GM18909 (cell line): ENCODE data around the gene MRPL43.

ENCODE experiments used
- ATAC-seq: cut with Tn5 transposase; IDR thresholded peaks from one replicate; pipeline ENCODE4 v1.9.1; 2021; ENCODE audit warnings: mild to moderate bottlenecking; ENCODE audit not compliant: unreplicated experiment, poor library complexity

The MRPL43 gene

GRCh38 chr10:101020427-101021075 lies 33.3 kb upstream of the MRPL43 start:
- ATAC-seq = no peak

- ATAC-seq = no peak
These were observed 32.1 kb upstream of the MRPL43 start for GRCh38 chr10:101019440-101019703.

- ATAC-seq = no peak
These were observed 31.5 kb upstream of the MRPL43 start for GRCh38 chr10:101018600-101019439.

- no peak for ATAC-seq
These were observed 30.9 kb upstream of the MRPL43 start for GRCh38 chr10:101018118-101018599.

- no peak for ATAC-seq
These were observed 29.5 kb upstream of the MRPL43 start for GRCh38 chr10:101016814-101017213.

- ATAC-seq = no peak
These were observed 28.3 kb upstream of the MRPL43 start for GRCh38 chr10:101015582-101015973.

- no peak for ATAC-seq
These were observed 27.8 kb upstream of the MRPL43 start for GRCh38 chr10:101014966-101015581.

- peak; percentile 47 for ATAC-seq
These were observed 27.1 kb upstream of the MRPL43 start for GRCh38 chr10:101014230-101014884.

GRCh38 chr10:101013365-101013825 lies 26.1 kb upstream of the MRPL43 start:
- no peak for ATAC-seq

GRCh38 chr10:101012525-101013364 lies 25.4 kb upstream of the MRPL43 start:
- peak; percentile 76 for ATAC-seq

- ATAC-seq = no peak
These were observed 24.5 kb upstream of the MRPL43 start for GRCh38 chr10:101011517-101012423.

GRCh38 chr10:101010329-101010728 lies 23.0 kb upstream of the MRPL43 start:
- ATAC-seq = no peak

- ATAC-seq = no peak
These were observed 21.6 kb upstream of the MRPL43 start for GRCh38 chr10:101008823-101009423.

- ATAC-seq = no peak
These were observed 20.9 kb upstream of the MRPL43 start for GRCh38 chr10:101007915-101008822.

- ATAC-seq = no peak
These were observed 19.9 kb upstream of the MRPL43 start for GRCh38 chr10:101007099-101007711.

GRCh38 chr10:101006593-101007098 lies 19.3 kb upstream of the MRPL43 start:
- ATAC-seq = no peak
